Measurements from ENCODE around the gene CUX1.

DNA sequence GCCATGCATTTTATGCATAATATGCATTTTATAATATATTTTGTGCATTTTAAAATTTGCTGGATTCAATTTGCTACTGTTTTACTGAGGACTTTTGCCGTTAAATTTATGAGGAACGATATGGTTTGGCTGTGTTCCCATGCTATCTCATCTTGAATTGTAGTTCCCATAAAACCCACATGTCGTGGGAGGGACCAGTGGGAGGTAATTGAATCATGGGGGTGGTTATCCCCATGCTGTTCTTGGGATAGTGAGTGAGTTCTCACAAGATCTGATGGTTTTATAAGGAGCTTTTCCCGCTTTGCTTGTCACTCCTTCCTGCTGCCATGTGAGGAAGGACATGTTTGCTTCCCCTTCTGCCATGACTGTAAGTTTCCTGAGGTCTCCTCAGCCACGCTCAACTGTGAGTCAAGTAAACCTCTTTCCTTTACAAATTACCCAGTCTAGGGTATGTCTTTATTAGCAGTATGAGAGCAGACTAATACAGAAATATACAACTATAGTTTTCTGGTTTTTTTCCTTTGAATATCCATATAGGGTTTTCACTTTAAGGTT is 267.9 kb downstream of the CUX1 start:
- no peak for TF ChIP-seq POLR2A (IDR thresholded peaks at IDR 0.05)
- TF ChIP-seq CTCF (IDR thresholded peaks at IDR 0.05) = no peak

Data from uterus (tissue), 2 donors.